DMS153 treated with DMSO at 0.1 percent for 48 hours (cell line): ENCODE measurements around the gene OR9G4.

ENCODE experiments used
- DNase-seq: peaks from one replicate; lab custom pipeline; 2025; ENCODE audit not compliant: unreplicated experiment; lab: John Stamatoyannopoulos, UW

Gene OR9G4

DNA sequence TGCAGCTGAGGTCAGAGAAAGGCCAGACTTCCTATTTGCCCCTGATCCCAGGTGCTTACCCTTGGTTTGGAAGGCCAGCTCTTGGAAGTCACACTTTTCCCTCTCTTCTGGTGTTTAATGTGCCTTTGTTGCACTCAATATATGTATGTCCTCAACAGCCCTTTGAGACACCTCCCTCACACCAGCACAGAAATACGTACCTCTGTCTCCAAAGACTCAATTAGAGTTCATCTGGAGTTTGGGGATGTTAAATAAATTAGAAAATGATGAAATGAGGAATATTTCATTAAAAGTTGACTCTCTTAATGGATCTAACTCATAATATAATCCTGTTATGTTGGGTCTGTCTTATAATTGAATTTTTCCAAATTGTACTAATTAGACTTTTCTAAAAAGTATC is at the start of gene OR9G4:
OR9G4 (minus strand) TSS at position 101 of the 400 bp plus-strand sequence. CDS start 4,931 bp downstream, outside the sequence.
- DNase-seq: no peak

GRCh38 chr11:56783448-56784041 is 35.0 kb upstream of the OR9G4 start:
- peak; percentile 38 for DNase-seq

- DNase-seq: no peak
Observed at GRCh38 chr11:56782167-56782847, 33.8 kb upstream of the OR9G4 start.

DNA sequence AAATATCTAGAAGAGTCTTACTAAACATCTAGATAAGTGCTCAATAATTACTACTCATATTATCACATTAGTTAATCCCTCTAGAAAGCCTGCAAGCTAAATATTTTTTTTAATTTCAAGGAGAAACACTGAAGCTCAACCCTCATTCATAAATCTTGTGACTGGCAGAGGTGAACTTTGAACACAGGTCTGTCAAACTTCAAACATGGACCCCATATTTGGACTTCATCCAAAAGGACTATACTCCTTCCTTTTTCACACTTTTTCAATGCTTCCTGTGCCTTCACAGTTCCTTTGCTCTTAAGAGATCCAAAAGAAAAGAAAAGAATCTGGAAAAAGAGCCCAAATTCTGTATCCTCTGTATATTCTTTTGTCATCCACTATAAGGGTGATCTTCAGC is 28.3 kb upstream of the OR9G4 start:
- DNase-seq: no peak

DNA sequence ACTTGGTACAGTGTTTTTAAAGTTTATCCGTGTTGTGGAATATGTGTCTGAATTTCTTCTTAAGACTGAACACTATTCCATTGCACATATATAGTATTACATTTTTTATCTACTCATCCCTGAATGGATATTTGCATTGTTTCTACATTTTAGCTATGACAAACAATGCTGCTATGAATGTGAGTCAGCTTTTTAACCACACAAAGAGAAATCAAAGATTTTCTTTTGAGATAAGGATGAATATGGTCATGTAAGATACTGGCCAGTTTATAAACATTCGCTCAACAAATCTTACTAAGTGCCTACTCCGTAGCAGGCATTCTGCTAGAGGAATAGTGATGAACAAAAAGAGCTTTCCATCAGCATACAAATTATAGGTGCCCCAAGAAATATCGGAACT is 16.5 kb upstream of the OR9G4 start:
- no peak for DNase-seq

DNA sequence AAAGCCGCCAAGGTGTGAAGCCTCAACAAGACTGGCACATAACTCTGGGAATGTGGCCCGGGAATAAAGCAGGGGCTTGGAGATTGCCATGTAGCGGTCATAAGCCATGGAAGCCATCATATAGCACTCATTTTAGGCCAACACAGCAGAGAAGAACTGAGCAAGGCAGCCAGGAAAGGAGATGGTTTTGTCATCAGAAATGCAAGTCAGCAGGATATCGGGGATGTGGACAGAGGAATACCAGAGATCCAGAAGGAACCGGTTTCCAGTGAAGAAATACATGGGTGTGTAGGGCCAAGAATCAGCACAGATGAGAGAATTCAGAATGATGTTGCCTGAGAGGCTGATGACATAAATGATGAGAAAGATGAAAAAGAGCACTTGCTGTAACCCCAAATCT is 3.0 kb upstream of the OR9G4 start:
- DNase-seq: no peak

GRCh38 chr11:56750190-56750589 is 1.7 kb upstream of the OR9G4 start:
- no peak for DNase-seq

- no peak for DNase-seq
Observed at GRCh38 chr11:56740886-56741285, 7.6 kb downstream of the OR9G4 start.

DNA sequence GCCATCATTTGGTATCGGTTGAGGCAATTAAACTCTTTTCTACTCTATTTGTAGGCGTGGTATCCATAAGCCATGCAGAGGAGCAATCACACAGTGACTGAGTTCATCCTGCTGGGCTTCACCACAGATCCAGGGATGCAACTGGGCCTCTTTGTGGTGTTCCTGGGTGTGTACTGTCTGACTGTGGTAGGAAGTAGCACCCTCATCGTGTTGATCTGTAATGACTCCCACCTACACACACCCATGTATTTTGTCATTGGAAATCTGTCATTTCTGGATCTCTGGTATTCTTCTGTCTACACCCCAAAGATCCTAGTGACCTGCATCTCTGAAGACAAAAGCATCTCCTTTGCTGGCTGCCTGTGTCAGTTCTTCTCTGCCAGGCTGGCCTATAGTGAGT is 8.4 kb downstream of the OR9G4 start:
- DNase-seq: no peak

DNA sequence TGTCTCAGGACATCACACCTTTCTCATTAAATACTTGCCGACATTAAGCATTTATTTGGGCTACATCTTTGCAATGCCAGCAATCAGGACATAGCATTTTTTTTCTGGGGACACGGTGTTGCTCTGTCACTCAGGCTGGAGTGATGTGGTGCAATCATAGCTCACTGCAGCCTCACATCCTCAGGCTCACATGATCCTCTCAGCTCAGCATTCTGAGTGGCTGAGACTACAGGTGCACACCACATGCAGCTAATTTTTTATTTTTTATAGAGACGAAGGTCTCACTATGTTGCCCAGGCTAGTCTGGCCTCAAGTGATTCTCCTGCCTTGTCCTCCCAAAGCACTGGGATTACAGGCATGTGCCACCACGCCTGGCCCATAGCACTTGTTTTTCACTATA is 28.0 kb downstream of the OR9G4 start:
- no peak for DNase-seq

DNA sequence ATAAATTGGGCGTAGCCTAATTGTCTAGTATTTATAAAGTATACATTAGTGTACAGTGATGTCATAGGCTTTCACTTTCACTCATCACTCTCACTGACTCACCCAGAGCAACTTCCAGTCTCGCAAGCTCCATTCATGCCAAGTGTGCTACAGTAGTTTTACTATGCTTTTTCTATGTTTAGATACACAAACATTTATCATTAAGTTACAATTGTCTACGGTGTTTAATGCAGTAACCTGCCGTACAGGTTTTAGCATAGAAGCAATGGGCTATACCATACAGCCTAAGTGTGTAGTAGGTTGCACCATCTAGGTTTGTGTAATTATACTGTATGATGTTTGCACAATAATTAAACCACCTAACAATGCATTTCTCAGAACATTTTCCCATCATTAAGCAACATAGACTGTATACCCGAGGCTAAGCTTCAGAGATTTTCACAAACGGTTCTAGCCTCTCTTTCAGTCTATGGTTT is 32.1 kb downstream of the OR9G4 start:
- DNase-seq: no peak

DNA sequence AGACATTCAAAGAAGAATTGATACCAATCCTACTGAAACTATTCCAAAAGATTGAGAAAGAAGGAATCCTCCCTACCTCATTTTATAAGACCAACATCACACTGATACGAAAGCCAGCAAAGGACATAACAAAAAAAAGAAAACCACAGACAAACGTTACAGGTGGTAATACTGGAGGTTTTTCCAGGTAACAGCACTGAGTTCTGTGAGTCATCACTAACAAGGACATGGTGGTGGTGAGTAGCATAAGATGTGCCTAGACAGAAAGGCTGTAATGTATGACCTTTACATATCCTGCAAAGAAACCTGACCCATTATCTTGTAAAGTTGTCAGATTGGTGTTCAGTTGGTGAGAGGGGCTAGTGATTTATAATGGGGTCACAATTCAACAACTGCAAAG is 34.3 kb downstream of the OR9G4 start:
- no peak for DNase-seq

DNA sequence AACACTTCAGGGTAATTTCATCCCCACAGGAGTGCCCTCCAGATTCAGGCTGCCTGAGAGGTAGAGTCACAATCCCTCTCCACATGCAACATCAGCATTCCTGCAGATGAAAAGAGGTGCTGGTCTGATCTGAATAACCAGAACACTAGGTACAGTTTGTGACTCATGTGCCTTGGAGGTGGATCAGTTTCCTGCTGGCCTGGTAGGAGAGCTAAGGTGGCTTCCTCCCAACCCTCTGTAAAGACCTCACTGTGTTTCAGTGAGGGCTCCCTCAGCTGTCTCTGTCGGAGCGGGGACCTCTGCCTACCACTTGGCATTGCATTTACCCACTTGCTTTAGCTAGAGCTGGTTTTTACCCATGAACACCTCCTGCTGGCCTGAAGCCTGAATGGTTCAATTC is 42.0 kb downstream of the OR9G4 start:
- DNase-seq: no peak

DNA sequence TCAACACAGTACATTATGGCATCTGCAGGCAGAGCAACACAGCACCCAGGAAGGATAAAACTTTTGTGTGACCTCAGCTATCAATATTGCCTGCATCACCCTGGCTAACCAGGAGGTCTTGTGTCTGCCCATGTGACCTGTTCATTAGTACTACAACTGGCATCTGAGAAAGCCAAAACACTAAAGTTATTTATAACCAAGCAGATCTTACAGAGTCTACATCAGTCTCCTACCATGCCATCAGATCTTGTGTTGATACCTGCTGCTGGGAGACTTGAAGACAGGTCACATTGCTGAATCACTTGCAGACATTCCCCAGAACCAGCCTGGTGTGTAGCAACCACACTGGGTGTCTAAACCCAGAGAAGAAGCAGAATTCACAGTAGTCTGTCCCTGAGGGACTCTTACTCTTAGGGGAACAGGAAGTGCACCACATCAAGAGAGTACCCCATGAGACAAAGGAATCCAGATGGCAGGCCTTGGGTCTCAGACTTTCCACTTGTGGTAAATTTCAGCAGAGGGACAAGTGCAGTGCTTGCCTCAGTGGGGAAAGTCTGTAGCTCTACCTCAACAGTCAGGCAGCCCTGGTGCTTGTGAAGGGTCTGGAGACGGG is 42.6 kb downstream of the OR9G4 start:
- DNase-seq: no peak

- no peak for DNase-seq
Observed at GRCh38 chr11:56700914-56701485, 47.5 kb downstream of the OR9G4 start.

- no peak for DNase-seq
Observed at GRCh38 chr11:56700242-56700913, 48.1 kb downstream of the OR9G4 start.

DNA sequence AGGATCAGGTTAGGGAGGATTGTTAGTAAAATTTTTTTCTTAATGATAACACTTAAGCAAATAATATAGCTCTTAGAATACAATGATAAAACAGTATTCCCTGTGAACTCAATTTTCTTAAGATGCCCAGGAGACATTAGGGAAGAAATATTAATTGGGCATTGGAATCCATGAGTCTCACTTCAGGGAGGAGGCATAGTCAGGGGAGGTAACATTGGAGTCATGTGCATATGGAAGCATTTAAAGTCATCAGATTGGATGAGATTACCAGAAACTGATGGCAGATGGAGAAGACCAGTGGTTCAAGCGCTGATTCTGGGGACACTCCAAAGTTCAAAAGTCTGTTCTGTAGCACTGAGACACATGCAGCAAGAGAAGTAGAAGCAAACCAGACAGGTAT is 49.7 kb downstream of the OR9G4 start, which contains the start of gene OR9G1:
OR9G1 (plus strand) TSS at position 301 of the 400 bp plus-strand sequence. CDS start 1,293 bp downstream, outside the sequence.
- DNase-seq: no peak

GRCh38 chr11:56693428-56693827 is 55.1 kb downstream of the OR9G4 start:
- no peak for DNase-seq
